HG02610 (cell line): Measurements from ENCODE around the gene APAF1.
A peak's percentile ranks its signal among the peaks of the same experiment; 100 is the strongest.

ENCODE experiments used
- ATAC-seq: cut with Tn5 transposase; IDR thresholded peaks from one replicate; pipeline ENCODE4 v1.9.1; 2021; ENCODE audit warnings: mild to moderate bottlenecking, moderate library complexity; ENCODE audit not compliant: unreplicated experiment

The APAF1 gene

GRCh38 chr12:98669751-98670150, 24.7 kb downstream of the APAF1 start:
- no peak for ATAC-seq

GRCh38 chr12:98671459-98671858, 26.4 kb downstream of the APAF1 start:
- no peak for ATAC-seq

- ATAC-seq, result no peak
These were observed 29.8 kb downstream of the APAF1 start for GRCh38 chr12:98674841-98675240.

- ATAC-seq, result no peak
These were observed 33.3 kb downstream of the APAF1 start for GRCh38 chr12:98678236-98678945.

GRCh38 chr12:98678946-98679610, 34.0 kb downstream of the APAF1 start:
- ATAC-seq, result no peak

- ATAC-seq, result no peak
These were observed 34.5 kb downstream of the APAF1 start for GRCh38 chr12:98679611-98680005.

- no peak for ATAC-seq
These were observed 39.1 kb downstream of the APAF1 start for GRCh38 chr12:98684199-98684598.

- ATAC-seq, result no peak
These were observed 41.5 kb downstream of the APAF1 start for GRCh38 chr12:98686603-98687002.

GRCh38 chr12:98691351-98691750, 46.3 kb downstream of the APAF1 start:
- ATAC-seq, result no peak

- ATAC-seq, result no peak
These were observed 51.1 kb downstream of the APAF1 start for GRCh38 chr12:98696036-98696646.

GRCh38 chr12:98697209-98697608, 52.1 kb downstream of the APAF1 start:
- ATAC-seq, result no peak

- ATAC-seq, result peak; percentile 90
These were observed 53.7 kb downstream of the APAF1 start for GRCh38 chr12:98698603-98699463.

GRCh38 chr12:98699586-98699985, 54.5 kb downstream of the APAF1 start:
- no peak for ATAC-seq

GRCh38 chr12:98701166-98701565, 56.1 kb downstream of the APAF1 start:
- ATAC-seq, result no peak

GRCh38 chr12:98709022-98709421, 63.9 kb downstream of the APAF1 start:
- no peak for ATAC-seq

GRCh38 chr12:98714426-98714825, 69.3 kb downstream of the APAF1 start:
- ATAC-seq, result no peak

- no peak for ATAC-seq
These were observed 74.7 kb downstream of the APAF1 start for GRCh38 chr12:98719515-98720504.

GRCh38 chr12:98721204-98721702, 76.2 kb downstream of the APAF1 start:
- no peak for ATAC-seq

GRCh38 chr12:98724384-98725155, 79.5 kb downstream of the APAF1 start:
- ATAC-seq, result no peak
